HEK293 (cell line): ENCODE data around the gene KCTD14.
A peak's percentile ranks its signal among the peaks of the same experiment; 100 is the strongest.

Experiments
- AEBP2 ChIP-seq: fragments of 450-650 bp; formaldehyde crosslinking; IDR thresholded peaks from 2 replicates; pipeline ENCODE4 v1.5.1; 2016; ENCODE audit warnings: missing biosample characterization, missing genetic modification characterization, borderline replicate concordance
- BCL11A ChIP-seq: fragments of 450-650 bp; formaldehyde crosslinking; IDR thresholded peaks from 2 replicates; pipeline ENCODE4 v1.5.1; 2016; ENCODE audit warnings: low read depth, missing biosample characterization, missing genetic modification characterization
- PATZ1 ChIP-seq: fragments of 450-650 bp; formaldehyde crosslinking; IDR thresholded peaks from 2 replicates; pipeline ENCODE4 v1.5.1; 2016; ENCODE audit warnings: missing biosample characterization, missing genetic modification characterization
- PRDM2 ChIP-seq: fragments of 450-650 bp; formaldehyde crosslinking; IDR thresholded peaks from 2 replicates; pipeline ENCODE4 v1.5.1; 2016; ENCODE audit warnings: missing biosample characterization, missing genetic modification characterization, borderline replicate concordance
- YY2 ChIP-seq: fragments of 450-650 bp; formaldehyde crosslinking; IDR thresholded peaks from 2 replicates; pipeline ENCODE4 v1.5.1; 2016; ENCODE audit warnings: missing biosample characterization, missing genetic modification characterization
- ZBTB11 ChIP-seq: fragments of 450-650 bp; formaldehyde crosslinking; conservative IDR thresholded peaks from 2 replicates; pipeline ENCODE4 v1.5.1; 2016; ENCODE audit warnings: low read depth, missing biosample characterization, missing genetic modification characterization
- ZBTB20 ChIP-seq: fragments of 450-650 bp; formaldehyde crosslinking; IDR thresholded peaks from 2 replicates; pipeline ENCODE4 v1.5.1; 2016; ENCODE audit warnings: missing biosample characterization, missing genetic modification characterization
- ZFP37 ChIP-seq: fragments of 450-650 bp; formaldehyde crosslinking; IDR thresholded peaks from 2 replicates; pipeline ENCODE4 v1.5.1; 2016; ENCODE audit warnings: missing biosample characterization, missing genetic modification characterization
- ZNF114 ChIP-seq: fragments of 450-650 bp; formaldehyde crosslinking; IDR thresholded peaks from 2 replicates; pipeline ENCODE4 v1.5.0; 2017; ENCODE audit warnings: missing biosample characterization, missing genetic modification characterization
- ZNF121 ChIP-seq: fragments of 450-650 bp; formaldehyde crosslinking; IDR thresholded peaks from 2 replicates; pipeline ENCODE4 v1.5.1; 2016; ENCODE audit warnings: missing biosample characterization, missing genetic modification characterization
- ZNF221 ChIP-seq: fragments of 450-650 bp; formaldehyde crosslinking; IDR thresholded peaks from 2 replicates; pipeline ENCODE4 v1.5.1; 2017; ENCODE audit warnings: missing biosample characterization, missing genetic modification characterization, borderline replicate concordance
- ZNF223 ChIP-seq: fragments of 450-650 bp; formaldehyde crosslinking; IDR thresholded peaks from 2 replicates; pipeline ENCODE4 v1.5.1; 2016; ENCODE audit warnings: missing biosample characterization, missing genetic modification characterization
- ZNF335 ChIP-seq: fragments of 450-650 bp; formaldehyde crosslinking; conservative IDR thresholded peaks from 2 replicates; pipeline ENCODE4 v1.5.1; 2016; ENCODE audit warnings: missing biosample characterization, missing genetic modification characterization
- ZNF530 ChIP-seq: fragments of 450-650 bp; formaldehyde crosslinking; IDR thresholded peaks from 2 replicates; pipeline ENCODE4 v1.5.1; 2016; ENCODE audit warnings: low read depth, missing biosample characterization, missing genetic modification characterization
- ZNF626 ChIP-seq: fragments of 450-650 bp; sonication (Bioruptor Pico); formaldehyde crosslinking; IDR thresholded peaks from 2 replicates; pipeline ENCODE4 v1.5.1; 2018; ENCODE audit warnings: missing biosample characterization, missing genetic modification characterization, inconsistent platforms
- ZNF639 ChIP-seq: fragments of 450-650 bp; formaldehyde crosslinking; IDR thresholded peaks from 2 replicates; pipeline ENCODE4 v1.5.1; 2016; ENCODE audit warnings: missing biosample characterization, missing genetic modification characterization
- ZNF677 ChIP-seq: fragments of 450-650 bp; IDR thresholded peaks from 2 replicates; pipeline ENCODE4 v1.5.0; 2018; ENCODE audit warnings: missing biosample characterization, mild to moderate bottlenecking, missing genetic modification characterization, moderate library complexity
- ZNF830 ChIP-seq: fragments of 450-650 bp; IDR thresholded peaks from 2 replicates; pipeline ENCODE4 v1.5.0; 2018; ENCODE audit warnings: missing biosample characterization, missing genetic modification characterization, low read depth, mild to moderate bottlenecking, moderate library complexity
- ZSCAN4 ChIP-seq: fragments of 450-650 bp; formaldehyde crosslinking; IDR thresholded peaks from 2 replicates; pipeline ENCODE4 v1.5.1; 2017; ENCODE audit warnings: missing biosample characterization, missing genetic modification characterization
- ZSCAN5A ChIP-seq: fragments of 450-650 bp; formaldehyde crosslinking; IDR thresholded peaks from 2 replicates; pipeline ENCODE4 v1.5.1; 2016; ENCODE audit warnings: missing biosample characterization, missing genetic modification characterization

Gene KCTD14

GRCh38 chr11:77994434-77995362 lies 28.4 kb downstream of the KCTD14 start, which contains the start of gene INTS4 (continued):
- TF ChIP-seq ZNF114: no peak
- TF ChIP-seq BCL11A (tag by site-specific recombination): 0 out of 2 replicates have a peak, but pooled peaks have one; percentile 9
- no peak for TF ChIP-seq ZNF626 (tag by site-specific recombination)
- peak; percentile 84 for TF ChIP-seq ZNF335 (tag by site-specific recombination)
- no peak for TF ChIP-seq ZNF830
- TF ChIP-seq ZNF677: no peak
- TF ChIP-seq PRDM2 (tag by site-specific recombination): no peak
- no peak for TF ChIP-seq ZFP37 (tag by site-specific recombination)
- TF ChIP-seq ZNF639 (tag by site-specific recombination): no peak
- no peak for TF ChIP-seq ZNF121 (tag by site-specific recombination)
- TF ChIP-seq ZNF221: no peak
- peak; percentile 81 for TF ChIP-seq YY2 (tag by site-specific recombination)
- no peak for TF ChIP-seq ZNF223 (tag by site-specific recombination)
- TF ChIP-seq ZNF530 (tag by site-specific recombination): no peak
- TF ChIP-seq ZBTB11 (tag by site-specific recombination): peak; percentile 96
- TF ChIP-seq PATZ1 (tag by site-specific recombination): peak; percentile 74
- TF ChIP-seq ZBTB20: 0 out of 2 replicates have a peak, but pooled peaks have one; percentile 46
- TF ChIP-seq ZSCAN5A (tag by site-specific recombination): 0 out of 2 replicates have a peak, but pooled peaks have one; percentile 20
- no peak for TF ChIP-seq ZSCAN4 (tag by site-specific recombination)
- TF ChIP-seq AEBP2 (tag by site-specific recombination): no peak
